Measurements from ENCODE around the gene HIPK4.
"Not testable (repeated sequence)": the region's sequence is repeated elsewhere in the genome, so short reads cannot be mapped to it uniquely, and the experiment has no call there.

Gene HIPK4

DNA sequence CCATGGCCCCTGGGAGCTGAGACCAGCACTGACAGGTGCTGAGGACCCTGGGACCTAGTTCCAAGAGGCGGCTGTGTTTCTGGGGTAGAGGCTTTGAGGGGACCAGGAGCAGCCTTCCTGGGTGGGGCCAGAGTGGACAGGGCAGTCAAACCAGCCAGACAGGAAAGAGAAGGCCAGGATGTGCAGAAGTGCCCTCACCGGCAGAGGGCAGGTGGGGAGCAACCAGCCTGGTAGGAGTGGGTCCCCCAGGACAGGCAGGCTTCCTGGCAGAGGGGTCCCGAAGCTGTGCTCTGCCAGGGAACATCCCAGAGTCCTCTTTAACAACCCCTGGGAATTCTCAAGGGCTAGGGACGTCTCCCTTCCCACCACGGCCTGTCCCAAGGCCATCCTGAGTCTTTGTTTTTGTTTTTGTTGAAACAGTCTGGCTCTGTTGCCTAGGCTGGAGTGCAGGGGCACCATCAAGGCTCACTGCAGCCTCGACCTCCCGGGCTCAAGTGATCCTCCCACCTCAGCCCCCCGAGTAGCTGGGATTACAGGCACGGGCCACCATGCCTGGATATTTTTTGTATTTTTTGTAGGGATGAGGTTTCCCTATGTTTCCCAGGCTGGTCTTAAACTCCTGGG lies 3.0 kb upstream of the HIPK4 start:
- DNase-seq = no peak

DNA sequence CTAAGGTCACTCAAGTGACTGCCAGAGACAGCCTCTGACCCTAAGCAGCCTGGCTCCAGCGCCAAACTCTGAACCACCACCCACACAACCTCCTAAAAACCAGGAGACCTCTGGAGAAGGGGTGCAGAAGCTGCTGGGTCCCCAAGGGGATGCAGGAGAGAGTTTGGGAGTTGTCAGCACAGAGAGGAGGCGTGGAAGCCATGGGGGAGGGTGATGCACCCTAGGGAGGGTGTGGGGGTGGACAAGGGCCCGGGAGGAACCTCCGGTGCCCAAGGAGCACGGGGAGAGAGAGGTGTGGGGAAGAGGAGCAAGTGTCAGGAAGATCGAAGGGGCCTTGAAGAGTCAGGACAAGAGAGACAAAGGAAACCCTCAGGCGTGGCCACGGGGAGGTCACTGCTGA lies 2.1 kb upstream of the HIPK4 start:
- DNase-seq = no peak

DNA sequence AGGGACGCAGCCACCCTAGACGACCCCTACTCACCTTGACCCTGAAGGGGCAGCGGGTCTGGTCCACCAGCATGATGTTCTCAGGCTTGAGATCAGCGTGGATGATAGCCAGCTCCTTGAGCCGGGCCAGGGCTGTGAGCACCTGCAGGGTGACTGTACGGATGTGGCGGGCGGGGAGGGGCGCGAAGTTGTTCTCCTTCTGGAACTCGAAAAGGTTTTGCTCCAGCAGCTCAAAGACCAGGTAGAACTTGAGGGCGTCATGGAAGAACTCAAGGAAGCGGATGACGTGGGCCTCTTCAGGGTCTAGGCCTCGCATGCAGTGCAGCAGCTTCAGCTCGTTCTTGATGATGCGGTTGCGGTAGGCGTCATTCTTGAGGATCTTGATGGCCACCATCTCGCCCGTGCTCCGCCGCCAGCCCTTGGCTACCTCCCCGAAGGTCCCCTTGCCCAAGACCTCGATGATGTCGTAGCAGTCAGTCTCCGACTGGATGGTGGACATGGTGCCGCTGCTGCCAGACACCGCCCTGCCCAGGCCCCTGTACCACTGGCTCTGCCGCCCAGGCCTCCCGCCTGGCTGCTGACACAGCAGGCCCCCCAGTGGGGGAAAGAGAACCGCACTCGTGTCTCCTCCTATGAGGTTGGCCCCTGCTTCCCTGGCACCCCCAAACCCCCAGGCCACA lies 437 bp downstream of the HIPK4 start:
- no peak for DNase-seq

DNA sequence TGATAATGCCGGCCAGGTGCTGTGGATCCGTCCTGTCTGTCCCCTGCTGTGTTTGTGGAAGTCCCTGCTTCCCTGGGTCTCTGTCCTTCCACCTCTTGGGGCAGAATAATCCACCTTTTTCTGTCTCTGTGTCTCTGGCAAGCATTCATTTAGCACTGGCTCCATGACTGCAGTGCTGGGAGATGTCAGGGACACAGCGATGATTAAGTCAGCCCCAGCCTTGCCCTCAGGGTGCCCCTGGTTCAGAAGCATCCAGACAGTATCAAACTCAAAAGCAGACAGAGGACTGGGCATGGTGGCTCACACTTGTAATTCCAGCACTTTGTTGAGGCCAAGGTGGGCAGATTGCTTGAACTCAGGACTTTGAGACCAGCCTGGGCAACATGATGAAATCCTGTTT lies 1.5 kb downstream of the HIPK4 start:
- no peak for DNase-seq

DNA sequence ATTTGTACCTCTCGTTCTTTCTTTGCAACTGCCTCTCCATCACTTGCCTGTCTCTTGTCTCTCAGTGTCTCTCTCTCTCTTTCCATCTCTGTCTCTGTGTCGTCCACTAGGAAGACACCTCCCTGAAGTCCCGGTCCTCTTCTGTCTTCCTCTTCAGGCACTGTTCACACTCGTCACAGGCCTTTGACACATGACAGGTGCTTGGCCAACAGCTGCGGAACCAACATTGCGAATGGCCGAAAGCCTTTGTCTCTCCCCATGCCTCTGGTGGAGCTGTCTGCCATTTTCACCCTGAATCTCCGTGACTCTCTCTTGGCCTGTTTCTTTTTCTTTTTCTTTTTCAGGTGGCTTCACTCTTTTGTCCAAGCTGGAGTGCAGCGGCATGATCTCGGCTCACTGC lies 2.8 kb downstream of the HIPK4 start:
- no peak for DNase-seq

DNA sequence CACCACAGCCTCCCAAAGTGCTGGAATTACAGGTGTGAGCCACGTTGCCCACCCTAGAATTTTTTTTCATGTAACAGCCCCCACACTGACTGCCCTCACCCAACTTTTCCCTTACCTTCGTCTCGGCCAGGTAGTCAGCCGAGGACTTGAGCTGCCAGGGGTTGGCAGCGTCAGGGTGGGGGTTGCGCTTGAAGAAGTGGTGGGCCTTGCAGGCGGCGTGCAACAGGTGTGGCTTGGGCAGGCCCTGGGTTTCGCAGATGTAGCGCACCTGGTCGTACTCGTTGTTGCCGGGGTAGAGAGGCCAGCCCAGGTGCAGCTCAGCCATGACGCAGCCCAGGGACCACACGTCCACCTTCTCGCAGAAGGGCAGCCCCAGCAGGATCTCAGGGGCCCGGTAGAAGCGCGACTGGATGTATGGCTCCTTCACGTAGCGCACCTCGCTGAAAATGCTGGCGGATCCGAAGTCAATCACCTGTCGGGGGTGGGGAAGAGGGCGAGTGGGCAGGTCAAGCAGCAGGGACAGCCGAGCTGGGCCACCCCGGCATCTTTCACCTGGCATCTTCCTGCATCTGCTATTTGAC lies 6.2 kb downstream of the HIPK4 start:
- DNase-seq = no peak

DNA sequence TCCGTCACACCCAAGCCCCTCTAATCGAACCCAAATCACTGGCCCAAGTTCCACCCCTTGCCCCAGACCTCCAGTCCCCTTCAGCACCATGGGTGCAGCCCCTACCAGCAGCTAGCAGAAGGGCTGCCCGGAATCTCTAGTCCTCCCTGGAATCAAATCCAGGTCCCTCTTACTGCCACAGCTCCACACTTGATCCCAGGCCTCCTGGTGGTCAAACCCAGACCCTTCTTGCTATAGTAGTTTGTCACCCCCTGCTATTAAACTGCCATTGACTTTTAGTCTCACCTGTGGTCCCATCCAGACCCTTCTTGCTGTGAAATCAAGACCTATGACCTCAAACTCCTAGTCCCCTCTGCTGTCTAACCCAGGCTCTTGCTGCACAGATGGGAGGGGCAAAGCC lies 8.7 kb downstream of the HIPK4 start:
- no peak for DNase-seq

DNA sequence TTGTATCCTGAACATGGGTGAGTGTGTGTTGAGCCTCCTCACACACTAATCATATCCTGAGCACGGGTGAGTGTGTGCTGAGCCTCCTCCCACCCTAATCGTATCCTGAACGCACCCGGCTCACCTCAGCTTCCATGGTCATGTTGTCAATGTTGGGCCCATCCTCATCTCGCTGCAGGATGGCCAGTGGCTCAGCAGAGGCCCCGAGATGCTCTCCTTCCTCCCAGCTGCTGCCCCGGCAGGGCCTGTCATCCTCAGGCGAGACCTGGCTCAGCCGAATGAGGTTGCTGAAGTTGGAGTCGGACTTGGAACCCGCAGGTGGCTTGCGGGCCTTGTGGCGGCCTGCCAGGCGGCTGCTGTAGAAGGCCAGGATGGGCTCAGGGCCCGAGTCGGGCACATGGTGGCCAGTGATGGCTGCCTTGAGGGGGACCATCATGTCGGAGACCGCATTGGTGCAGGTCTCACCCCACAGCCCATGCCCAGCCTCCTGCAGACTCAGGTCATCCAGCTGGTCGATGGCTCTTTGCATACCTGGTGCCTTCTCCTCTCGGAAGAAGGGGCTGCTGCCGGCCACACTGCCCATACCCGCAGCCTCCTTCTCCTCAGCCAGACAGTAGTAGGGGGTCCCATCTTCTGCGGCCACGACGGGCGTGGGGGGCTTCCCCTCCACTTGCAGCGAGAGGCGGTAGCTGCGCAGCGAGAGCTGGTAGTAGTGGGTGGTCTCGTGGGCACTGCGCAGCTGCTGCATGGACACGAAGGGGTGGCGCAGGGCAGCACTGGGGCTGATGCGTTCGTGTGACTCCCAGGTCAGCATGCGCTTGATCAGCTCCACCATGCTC lies 9.6 kb downstream of the HIPK4 start:
- DNase-seq = no peak

DNA sequence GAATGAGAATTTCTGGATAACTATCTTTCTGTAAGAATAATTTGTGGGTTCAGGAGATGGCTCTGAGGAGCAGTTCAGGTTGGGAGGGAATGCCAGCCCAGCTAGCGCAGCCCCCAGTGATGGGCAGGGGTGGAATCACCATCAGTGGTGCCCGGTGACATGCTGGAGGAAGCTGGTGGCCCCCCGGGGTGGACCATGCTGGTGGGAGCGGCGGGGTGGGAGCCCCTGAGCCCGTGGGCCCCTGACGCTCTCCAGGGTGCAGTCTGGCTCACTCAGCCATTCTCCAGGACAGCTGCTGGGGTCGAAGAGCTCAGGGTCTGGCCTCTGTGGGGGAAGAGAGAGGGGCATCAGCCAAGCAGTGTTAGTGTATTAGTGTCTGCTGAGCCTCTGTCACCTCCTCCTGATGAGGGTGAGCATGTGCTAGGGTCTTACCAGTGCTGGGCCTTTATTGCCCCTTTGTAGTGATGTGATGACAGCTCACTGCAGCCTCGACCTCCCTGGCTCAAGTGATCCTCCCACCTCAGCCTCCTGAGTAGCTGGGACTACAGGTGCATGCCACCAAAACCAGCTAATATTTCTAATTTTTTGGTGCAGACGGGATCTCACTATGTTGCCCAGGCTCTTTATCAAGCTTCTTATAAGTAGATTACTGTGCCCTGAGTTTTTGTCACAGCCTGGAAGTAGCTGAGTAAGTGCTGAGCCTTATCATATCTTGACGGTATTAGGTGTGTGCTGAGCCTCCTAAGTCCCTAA lies 10.4 kb downstream of the HIPK4 start:
- no peak for DNase-seq

DNA sequence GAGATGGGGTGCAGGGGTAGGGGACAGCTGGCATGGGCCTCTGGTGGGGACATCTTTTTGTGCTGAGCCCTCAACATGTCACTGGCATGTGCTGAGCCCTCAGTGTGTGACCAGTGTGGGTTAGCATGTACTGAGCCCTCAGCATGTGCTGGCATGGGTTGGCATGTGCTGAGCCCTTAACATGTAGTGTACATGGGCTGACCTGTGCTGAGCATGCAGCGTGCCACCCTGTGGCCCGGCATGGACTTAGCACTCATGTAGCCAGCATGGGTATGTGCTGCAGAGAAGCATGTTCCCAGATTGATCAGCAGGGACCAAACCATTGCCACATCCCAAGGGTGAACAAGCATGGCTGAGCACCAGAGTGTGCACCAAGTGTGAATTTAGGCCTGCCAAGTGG lies 11.5 kb downstream of the HIPK4 start:
- DNase-seq = no peak

DNA sequence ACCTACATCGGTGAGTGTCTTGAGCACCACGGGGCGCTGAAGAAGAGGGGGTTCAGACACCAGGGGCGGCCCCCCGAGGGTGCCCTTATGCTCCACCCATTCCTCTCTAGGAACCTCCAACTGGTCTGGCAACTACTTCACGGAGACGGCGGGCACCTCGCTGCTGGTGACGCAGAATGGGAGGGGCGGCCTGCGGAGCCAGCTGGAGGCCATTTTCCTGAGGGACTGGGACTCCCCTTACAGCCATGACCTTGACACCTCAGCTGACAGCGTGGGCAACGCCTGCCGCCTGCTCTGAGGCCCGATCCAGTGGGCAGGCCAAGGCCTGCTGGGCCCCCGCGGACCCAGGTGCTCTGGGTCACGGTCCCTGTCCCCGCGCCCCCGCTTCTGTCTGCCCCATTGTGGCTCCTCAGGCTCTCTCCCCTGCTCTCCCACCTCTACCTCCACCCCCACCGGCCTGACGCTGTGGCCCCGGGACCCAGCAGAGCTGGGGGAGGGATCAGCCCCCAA lies 12.1 kb downstream of the HIPK4 start:
- DNase-seq = no peak

DNA sequence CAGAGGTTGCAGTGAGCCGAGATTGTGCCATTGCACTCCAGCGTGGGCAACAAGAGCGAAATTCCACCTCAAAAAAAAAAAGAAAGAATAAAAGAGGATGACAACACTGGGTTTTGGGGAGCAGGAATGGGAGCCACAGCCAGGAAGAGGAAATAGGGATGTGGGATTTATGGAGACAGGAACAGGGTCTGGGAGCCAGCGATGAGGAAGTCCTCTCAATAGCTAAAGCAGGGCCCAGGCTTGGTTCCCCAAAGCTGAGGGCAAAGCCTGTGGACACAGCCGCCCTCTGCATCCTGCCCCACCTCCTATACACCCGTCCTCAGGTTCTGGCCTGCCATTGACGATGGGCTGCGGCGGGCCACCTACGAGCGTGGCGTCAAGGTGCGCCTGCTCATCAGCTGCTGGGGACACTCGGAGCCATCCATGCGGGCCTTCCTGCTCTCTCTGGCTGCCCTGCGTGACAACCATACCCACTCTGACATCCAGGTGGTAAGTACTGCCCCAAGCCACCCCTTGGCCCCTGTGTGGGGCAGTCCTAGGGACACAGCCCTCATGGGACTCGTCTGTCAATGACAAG lies 13.6 kb downstream of the HIPK4 start:
- DNase-seq = no peak

DNA sequence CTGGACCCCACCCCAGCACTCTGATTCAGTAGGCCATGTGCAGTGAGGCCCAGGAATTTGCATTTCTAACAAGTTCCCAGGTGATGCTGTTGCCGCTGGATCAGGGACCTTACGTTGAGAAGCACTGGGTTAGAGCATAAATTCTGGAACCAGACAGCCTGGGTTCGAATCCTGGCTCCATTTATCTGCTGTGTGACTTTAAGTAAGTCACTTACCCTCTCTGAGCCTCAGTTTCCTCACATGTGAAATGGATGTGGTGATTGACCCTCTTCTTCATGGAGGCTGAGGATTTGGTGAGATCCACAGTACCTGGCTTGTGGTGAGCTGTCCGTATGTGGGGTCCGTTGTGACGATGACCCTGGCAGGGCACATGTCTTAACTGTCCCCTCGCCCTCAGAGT lies 15.9 kb downstream of the HIPK4 start:
- no peak for DNase-seq

DNA sequence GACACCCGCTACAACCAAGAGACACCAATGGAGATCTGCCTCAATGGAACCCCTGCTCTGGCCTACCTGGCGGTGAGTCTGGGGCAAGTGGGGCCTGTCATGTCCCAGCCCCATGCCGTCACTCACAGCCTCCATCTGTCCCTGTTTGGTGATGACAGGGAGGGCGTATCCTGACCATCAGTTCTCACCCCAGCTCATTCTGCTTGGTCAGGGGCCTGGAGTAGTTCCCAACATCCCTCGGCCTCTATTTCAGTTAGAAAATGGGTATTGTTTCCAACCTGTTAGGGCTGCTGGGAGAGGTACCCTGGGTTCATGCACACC lies 18.2 kb downstream of the HIPK4 start:
- DNase-seq = no peak

DNA sequence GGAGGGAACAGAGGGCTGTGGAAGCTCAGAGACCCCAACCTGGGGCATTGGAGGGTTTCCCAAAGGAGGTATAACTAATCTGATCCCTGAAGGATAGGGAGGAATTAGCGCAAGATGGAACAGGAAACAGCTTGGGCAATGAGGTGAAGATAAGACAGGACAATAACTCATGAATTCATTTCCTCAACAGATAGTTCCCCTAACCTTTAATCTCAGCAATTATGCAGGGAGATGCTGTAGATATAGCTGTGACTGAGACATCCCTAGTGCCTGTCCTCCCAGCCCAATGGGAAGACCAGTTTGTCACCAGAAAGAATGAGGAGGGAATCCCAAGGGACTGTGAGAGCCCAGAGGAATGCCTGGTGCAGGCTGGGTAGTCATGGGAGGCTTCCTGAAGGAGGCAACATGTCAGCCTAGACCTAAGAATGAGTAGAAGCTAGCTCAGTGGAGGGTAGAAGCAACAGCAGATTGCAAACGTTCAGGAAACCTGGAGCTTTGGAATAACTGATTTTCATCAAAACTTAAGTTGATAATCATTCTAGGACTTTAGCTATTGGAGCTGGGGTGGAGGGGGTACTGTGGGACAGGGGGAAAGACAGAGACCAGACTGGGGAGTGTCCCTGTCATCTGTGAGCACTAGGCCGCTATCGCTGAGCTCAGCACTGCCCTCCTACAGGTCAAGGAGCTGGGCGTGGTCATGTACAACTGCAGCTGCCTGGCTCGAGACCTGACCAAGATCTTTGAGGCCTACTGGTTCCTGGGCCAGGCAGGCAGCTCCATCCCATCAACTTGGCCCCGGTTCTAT lies 18.8 kb downstream of the HIPK4 start:
- DNase-seq = no peak

DNA sequence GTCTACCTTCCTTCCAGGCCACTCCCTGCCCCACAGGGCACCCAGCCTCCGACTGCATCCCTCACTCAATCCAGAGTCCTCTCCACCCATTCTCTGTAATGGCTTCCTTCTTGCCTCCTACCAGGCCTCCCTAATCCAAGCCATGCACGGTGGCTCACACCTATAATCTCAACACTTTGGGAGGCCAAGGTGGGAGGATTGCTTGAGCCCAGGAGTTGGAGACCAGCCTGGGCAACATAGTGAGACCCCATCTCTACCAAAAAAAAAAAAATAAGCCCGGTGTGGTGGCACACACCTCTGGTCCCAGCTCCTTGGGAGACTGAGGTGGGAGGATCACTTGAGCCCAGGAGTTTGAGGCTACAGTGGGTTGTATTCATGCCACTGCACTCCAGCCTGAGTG lies 19.7 kb downstream of the HIPK4 start:
- not testable (repeated sequence) for DNase-seq

DNA sequence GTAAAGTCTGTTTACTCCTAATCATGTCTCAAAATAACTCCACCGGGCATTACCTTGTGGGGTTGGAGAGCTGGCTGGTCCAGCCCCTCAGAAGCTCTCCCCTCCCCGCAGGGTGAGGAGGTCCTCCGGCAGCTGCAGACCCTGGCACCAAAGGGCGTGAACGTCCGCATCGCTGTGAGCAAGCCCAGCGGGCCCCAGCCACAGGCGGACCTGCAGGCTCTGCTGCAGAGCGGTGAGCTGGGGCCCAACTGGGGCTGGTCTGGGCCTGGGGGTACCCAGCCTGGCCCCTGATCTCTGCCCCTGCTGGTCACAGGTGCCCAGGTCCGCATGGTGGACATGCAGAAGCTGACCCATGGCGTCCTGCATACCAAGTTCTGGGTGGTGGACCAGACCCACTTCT lies 20.2 kb downstream of the HIPK4 start:
- no peak for DNase-seq

DNA sequence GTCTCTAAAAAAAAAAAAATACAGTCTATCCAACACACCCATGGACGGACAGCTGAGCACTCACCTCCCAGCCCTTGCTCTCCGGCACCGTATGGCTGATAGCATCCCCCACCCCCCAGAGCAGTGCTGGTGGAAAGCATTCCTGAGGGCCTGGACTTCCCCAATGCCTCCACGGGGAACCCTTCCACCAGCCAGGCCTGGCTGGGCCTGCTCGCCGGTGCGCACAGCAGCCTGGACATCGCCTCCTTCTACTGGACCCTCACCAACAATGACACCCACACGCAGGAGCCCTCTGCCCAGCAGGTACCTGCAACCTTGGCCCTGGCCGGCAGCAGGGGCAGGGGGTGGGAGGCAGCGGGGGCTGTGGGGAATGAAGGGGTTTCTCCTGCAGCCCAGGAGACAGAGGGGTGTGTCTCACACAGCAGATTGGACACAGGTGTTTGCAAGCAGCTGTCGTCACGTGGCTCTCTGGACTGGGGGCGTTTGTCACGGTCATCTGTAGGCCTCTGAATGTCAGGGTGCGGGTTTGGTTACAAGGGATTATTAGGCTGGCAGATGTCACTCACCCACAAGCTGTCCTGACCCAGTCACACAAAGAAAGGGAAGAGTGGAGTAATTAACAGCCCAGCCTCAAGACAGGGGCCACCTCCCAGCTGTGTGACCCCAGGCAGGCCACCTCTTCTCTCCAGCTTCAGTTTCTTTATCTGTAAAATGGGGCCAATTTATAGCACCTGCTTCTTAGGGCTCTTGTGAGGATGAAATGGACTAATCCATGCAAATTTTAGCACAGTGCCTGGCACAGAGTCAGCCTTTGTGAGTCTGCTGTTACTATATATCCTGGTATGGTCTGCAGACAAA lies 22.2 kb downstream of the HIPK4 start:
- DNase-seq = no peak

DNA sequence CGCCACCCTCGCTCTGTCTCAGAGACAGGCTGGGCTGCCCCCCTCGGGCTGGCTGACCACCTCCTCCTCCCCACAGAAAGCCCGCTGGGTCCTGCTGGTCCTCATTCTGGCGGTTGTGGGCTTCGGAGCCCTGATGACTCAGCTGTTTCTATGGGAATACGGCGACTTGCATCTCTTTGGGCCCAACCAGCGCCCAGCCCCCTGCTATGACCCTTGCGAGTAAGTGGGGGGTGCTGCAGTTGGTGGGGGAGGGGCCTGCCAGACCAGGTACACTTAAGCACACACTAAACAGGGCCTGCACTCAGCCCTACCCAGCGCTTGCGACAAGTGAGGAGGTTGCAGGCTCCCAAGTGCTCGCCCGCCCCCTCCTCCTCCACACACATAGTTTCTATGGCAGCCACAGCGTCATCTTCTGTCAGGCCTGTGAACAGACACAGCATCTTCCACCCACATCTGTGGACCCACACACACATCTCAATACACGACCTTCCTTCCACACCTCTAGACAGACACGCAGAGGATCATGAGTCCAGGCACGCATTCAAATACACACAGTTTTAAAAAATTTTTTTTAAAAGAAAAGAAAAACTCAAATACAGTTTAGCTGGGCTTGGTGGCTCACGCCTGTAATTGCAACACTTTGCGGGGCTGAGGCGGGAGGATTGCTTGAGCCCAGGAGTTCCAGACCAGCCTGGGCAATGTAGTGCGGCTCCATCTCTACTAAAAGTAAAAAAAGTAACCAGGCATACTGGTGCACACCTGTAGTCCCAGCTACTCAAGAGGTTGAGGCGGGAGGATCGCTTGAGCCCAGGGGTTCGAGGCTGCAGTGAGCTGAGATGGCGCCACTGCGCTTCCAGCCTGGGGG lies 23.1 kb downstream of the HIPK4 start:
- no peak for DNase-seq

Measured in stimulated activated CD4-positive, alpha-beta T cell treated with anti-CD3 and anti-CD28 coated beads, Interleukin-2, amount 100 ng/mL, for 48 hours (primary cell).